ENCODE measurements around the gene DYSF.
A peak's percentile ranks its signal among the peaks of the same experiment; 100 is the strongest.

The DYSF gene

GRCh38 chr2:71458413-71459083 is 5.2 kb downstream of the DYSF start:
- H3K4me1 ChIP-seq (ENCODE audit: control insufficient read depth, insufficient read depth, low read length), result peaks cover 31% of the 10 kb centered on the region
- no peak overlapping the region for H3K4me3 ChIP-seq (ENCODE audit: low read depth, low read length)
- H3K36me3 ChIP-seq (ENCODE audit: control insufficient read depth, insufficient read depth, low read length), result no peaks in the 10 kb centered on the region
- no peaks in the 10 kb centered on the region for H3K9me3 ChIP-seq (ENCODE audit: control insufficient read depth, insufficient read depth, low read length)
- no peak overlapping the region for H3K9ac ChIP-seq (ENCODE audit: low read depth, low read length)
- H3K27me3 ChIP-seq (ENCODE audit: control insufficient read depth, insufficient read depth, low read length), result peaks cover 58% of the 10 kb centered on the region

GRCh38 chr2:71459084-71459431 is 5.7 kb downstream of the DYSF start:
- H3K4me1 ChIP-seq (ENCODE audit: control insufficient read depth, insufficient read depth, low read length), result peaks cover 31% of the 10 kb centered on the region
- peaks cover 60% of the 10 kb centered on the region for H3K27me3 ChIP-seq (ENCODE audit: control insufficient read depth, insufficient read depth, low read length)
- H3K9ac ChIP-seq (ENCODE audit: low read depth, low read length), result no peak overlapping the region
- no peaks in the 10 kb centered on the region for H3K9me3 ChIP-seq (ENCODE audit: control insufficient read depth, insufficient read depth, low read length)
- no peak overlapping the region for H3K4me3 ChIP-seq (ENCODE audit: low read depth, low read length)
- H3K36me3 ChIP-seq (ENCODE audit: control insufficient read depth, insufficient read depth, low read length), result no peaks in the 10 kb centered on the region

DNA sequence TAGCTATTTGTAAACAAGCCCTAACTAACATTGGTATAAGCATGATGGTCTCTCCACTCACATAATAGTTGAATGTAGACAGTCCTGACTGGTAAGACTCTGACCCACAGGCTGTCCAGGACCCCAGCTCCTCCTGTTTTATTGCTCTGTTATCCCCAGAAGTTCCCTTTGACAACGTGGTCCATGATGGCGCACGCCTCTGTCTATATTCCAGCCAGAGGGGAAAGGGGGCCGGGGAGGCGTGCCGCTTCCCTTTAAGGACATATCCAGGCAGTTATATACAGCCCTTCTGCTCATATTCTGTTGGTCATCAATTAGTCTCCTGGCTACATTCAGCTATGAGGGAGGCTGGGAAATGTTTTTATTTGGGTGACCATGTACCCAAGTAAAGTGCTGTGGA is 6.7 kb downstream of the DYSF start:
- Histone ChIP-seq H3K4me3 (ENCODE audit: low read depth, low read length) (no peak overlapping the region), H3K36me3 (ENCODE audit: control insufficient read depth, insufficient read depth, low read length) (no peaks in the 10 kb centered on the region), H3K9me3 (ENCODE audit: control insufficient read depth, insufficient read depth, low read length) (no peaks in the 10 kb centered on the region), H3K27me3 (ENCODE audit: control insufficient read depth, insufficient read depth, low read length) (peaks cover 60% of the 10 kb centered on the region), H3K4me1 (ENCODE audit: control insufficient read depth, insufficient read depth, low read length) (peaks cover 25% of the 10 kb centered on the region), H3K9ac (ENCODE audit: low read depth, low read length) (no peak overlapping the region)

- H3K36me3 ChIP-seq (ENCODE audit: control insufficient read depth, insufficient read depth, low read length), result no peaks in the 10 kb centered on the region
- H3K4me1 ChIP-seq (ENCODE audit: control insufficient read depth, insufficient read depth, low read length), result peaks cover 21% of the 10 kb centered on the region
- no peaks in the 10 kb centered on the region for H3K9me3 ChIP-seq (ENCODE audit: control insufficient read depth, insufficient read depth, low read length)
- no peak overlapping the region for H3K4me3 ChIP-seq (ENCODE audit: low read depth, low read length)
- no peak overlapping the region for H3K9ac ChIP-seq (ENCODE audit: low read depth, low read length)
- H3K27me3 ChIP-seq (ENCODE audit: control insufficient read depth, insufficient read depth, low read length), result peaks cover 64% of the 10 kb centered on the region
These were observed 7.4 kb downstream of the DYSF start for GRCh38 chr2:71460595-71461303.

- Histone ChIP-seq H3K4me1 (ENCODE audit: control insufficient read depth, insufficient read depth, low read length) (peaks cover 17% of the 10 kb centered on the region), H3K9me3 (ENCODE audit: control insufficient read depth, insufficient read depth, low read length) (no peaks in the 10 kb centered on the region), H3K27me3 (ENCODE audit: control insufficient read depth, insufficient read depth, low read length) (peaks cover 69% of the 10 kb centered on the region), H3K36me3 (ENCODE audit: control insufficient read depth, insufficient read depth, low read length) (no peaks in the 10 kb centered on the region), H3K9ac (ENCODE audit: low read depth, low read length) (no peak overlapping the region), H3K4me3 (ENCODE audit: low read depth, low read length) (no peak overlapping the region)
These were observed 7.9 kb downstream of the DYSF start for GRCh38 chr2:71461304-71461671.

- no peaks in the 10 kb centered on the region for H3K36me3 ChIP-seq (ENCODE audit: control insufficient read depth, insufficient read depth, low read length)
- peaks cover 13% of the 10 kb centered on the region for H3K4me1 ChIP-seq (ENCODE audit: control insufficient read depth, insufficient read depth, low read length)
- H3K9ac ChIP-seq (ENCODE audit: low read depth, low read length), result no peak overlapping the region
- H3K4me3 ChIP-seq (ENCODE audit: low read depth, low read length), result no peak overlapping the region
- no peaks in the 10 kb centered on the region for H3K9me3 ChIP-seq (ENCODE audit: control insufficient read depth, insufficient read depth, low read length)
- peaks cover 76% of the 10 kb centered on the region for H3K27me3 ChIP-seq (ENCODE audit: control insufficient read depth, insufficient read depth, low read length)
These were observed 8.8 kb downstream of the DYSF start for GRCh38 chr2:71462056-71462605.

DNA sequence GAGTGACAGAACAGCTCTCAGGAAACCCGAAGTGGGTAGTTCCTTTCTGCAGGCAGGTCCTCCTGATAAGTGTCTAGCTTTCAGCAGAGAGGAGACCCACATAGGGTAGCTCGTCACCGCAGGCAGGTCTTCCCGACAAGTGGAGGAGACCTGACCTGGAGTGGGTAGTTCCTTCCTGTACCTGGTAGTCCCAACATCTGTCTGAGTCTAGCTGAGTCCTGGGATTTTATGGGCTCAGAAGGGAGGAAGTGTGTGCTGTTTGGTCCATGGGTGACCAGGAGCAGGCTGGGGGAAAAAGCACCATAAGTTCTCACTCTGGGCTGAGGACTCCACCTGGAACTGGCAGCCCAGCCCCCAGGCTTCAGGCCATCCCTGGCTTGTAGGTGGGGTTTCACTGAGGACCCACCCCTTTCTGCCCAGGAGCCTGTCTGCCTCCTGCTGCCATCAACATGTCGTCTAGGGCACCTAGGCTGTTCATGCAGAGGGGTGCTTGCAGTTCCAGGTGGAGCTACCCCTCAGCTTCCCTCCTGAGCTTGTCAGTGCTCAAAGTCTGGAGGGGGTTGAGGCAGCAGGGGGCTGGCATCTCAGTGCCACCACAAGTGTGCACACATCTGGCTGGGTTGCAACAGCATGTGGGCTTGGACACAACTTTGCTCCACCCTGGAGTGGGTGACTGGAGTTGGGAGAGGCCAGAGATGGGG is 9.4 kb downstream of the DYSF start:
- no peak overlapping the region for H3K9ac ChIP-seq (ENCODE audit: low read depth, low read length)
- peaks cover 15% of the 10 kb centered on the region for H3K4me1 ChIP-seq (ENCODE audit: control insufficient read depth, insufficient read depth, low read length)
- H3K36me3 ChIP-seq (ENCODE audit: control insufficient read depth, insufficient read depth, low read length), result no peaks in the 10 kb centered on the region
- peaks cover 80% of the 10 kb centered on the region for H3K27me3 ChIP-seq (ENCODE audit: control insufficient read depth, insufficient read depth, low read length)
- no peaks in the 10 kb centered on the region for H3K9me3 ChIP-seq (ENCODE audit: control insufficient read depth, insufficient read depth, low read length)
- no peak overlapping the region for H3K4me3 ChIP-seq (ENCODE audit: low read depth, low read length)

DNA sequence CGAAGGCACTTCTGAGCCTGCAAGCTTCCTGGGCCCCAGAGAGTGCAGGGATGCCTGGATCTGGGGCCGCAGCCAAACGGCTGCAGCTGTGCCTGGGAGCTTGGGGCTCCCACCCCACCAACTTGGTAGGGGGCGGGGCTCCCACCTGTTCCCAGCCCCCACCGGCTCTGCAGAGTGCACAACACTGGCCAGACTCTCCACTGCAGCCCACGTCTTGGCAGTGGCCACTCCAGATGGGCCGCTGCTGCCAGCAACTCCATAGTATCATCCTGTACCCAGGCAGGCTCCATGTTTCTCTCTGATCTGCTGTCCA is 9.9 kb downstream of the DYSF start:
- no peaks in the 10 kb centered on the region for H3K9me3 ChIP-seq (ENCODE audit: control insufficient read depth, insufficient read depth, low read length)
- H3K9ac ChIP-seq (ENCODE audit: low read depth, low read length), result no peak overlapping the region
- H3K4me1 ChIP-seq (ENCODE audit: control insufficient read depth, insufficient read depth, low read length), result peaks cover 15% of the 10 kb centered on the region
- H3K4me3 ChIP-seq (ENCODE audit: low read depth, low read length), result no peak overlapping the region
- H3K27me3 ChIP-seq (ENCODE audit: control insufficient read depth, insufficient read depth, low read length), result peaks cover 85% of the 10 kb centered on the region
- no peaks in the 10 kb centered on the region for H3K36me3 ChIP-seq (ENCODE audit: control insufficient read depth, insufficient read depth, low read length)

DNA sequence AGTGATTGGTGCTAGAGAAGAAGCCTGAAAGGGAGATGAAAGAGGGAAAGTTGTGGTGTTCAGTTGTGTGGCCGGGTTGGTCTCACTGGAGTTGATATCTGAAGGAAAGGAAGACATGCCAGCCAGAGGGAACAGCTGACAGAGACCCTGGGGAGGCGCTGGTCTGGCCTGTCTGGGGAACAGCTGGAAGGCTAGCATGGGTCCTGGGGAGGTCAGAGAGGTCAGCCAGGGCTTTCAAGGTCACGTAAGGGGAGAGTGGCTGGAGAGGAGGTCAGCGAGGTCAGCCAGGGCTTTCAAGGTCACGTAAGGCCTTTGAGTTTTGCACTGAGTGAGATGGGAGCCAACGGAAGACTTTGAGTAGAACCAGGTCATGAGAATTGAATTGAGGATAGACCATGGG is 11.0 kb downstream of the DYSF start:
- Histone ChIP-seq H3K27me3 (ENCODE audit: control insufficient read depth, insufficient read depth, low read length) (peaks cover 87% of the 10 kb centered on the region), H3K4me1 (ENCODE audit: control insufficient read depth, insufficient read depth, low read length) (peaks cover 15% of the 10 kb centered on the region), H3K9ac (ENCODE audit: low read depth, low read length) (no peak overlapping the region), H3K4me3 (ENCODE audit: low read depth, low read length) (no peak overlapping the region), H3K9me3 (ENCODE audit: control insufficient read depth, insufficient read depth, low read length) (no peaks in the 10 kb centered on the region), H3K36me3 (ENCODE audit: control insufficient read depth, insufficient read depth, low read length) (no peaks in the 10 kb centered on the region)

DNA sequence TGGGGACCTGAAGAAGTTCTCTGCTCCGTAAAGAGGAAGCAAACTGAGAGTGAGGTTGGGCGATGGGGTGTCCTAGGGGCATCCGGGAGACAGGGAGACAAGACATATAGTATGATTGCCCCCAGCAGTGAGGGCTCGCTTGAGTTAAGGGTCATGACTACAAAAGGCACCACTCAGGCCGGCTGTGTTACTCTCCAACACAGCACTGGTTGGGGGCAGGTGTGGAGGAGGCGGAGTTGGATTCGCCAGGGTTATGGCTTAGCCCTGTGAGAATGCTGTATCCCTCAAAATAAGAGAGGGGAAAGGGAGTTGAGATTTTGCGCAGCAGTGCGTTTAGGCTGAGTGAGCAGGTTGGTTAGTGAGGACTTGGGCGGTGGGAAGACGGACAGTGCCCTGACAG is 12.0 kb downstream of the DYSF start:
- Histone ChIP-seq H3K4me3 (ENCODE audit: low read depth, low read length) (peak overlapping the region; percentile 59), H3K9me3 (ENCODE audit: control insufficient read depth, insufficient read depth, low read length) (no peaks in the 10 kb centered on the region), H3K4me1 (ENCODE audit: control insufficient read depth, insufficient read depth, low read length) (peaks cover 15% of the 10 kb centered on the region), H3K36me3 (ENCODE audit: control insufficient read depth, insufficient read depth, low read length) (no peaks in the 10 kb centered on the region), H3K9ac (ENCODE audit: low read depth, low read length) (no peak overlapping the region), H3K27me3 (ENCODE audit: control insufficient read depth, insufficient read depth, low read length) (peaks cover 82% of the 10 kb centered on the region)

- Histone ChIP-seq H3K27me3 (ENCODE audit: control insufficient read depth, insufficient read depth, low read length) (peaks cover 81% of the 10 kb centered on the region), H3K9ac (ENCODE audit: low read depth, low read length) (peak overlapping the region; percentile 37), H3K4me1 (ENCODE audit: control insufficient read depth, insufficient read depth, low read length) (peaks cover 13% of the 10 kb centered on the region), H3K36me3 (ENCODE audit: control insufficient read depth, insufficient read depth, low read length) (no peaks in the 10 kb centered on the region), H3K4me3 (ENCODE audit: low read depth, low read length) (peak overlapping the region; percentile 59), H3K9me3 (ENCODE audit: control insufficient read depth, insufficient read depth, low read length) (no peaks in the 10 kb centered on the region)
These were observed 12.6 kb downstream of the DYSF start for GRCh38 chr2:71465961-71466300.
